HepG2 (cell line): ENCODE measurements around the gene MED23. TPM values are rescaled to one million over a fixed set of nuclear protein-coding genes. Genes with fewer than 3 reads are reported as not detected.

Source experiments
- AKAP8 ChIP-seq: sonication (generic); formaldehyde crosslinking; IDR thresholded peaks from 2 replicates; pipeline ENCODE4 v1.5.1; 2020; ENCODE audit warnings: mild to moderate bottlenecking, missing genetic modification reagents
- ARHGAP35 ChIP-seq: sonication (generic); formaldehyde crosslinking; IDR thresholded peaks from 2 replicates; pipeline ENCODE4 v1.9.0; 2022; ENCODE audit warnings: mild to moderate bottlenecking, inconsistent platforms, moderate library complexity, missing genetic modification reagents, borderline replicate concordance
- FOXK1 ChIP-seq: sonication (generic); formaldehyde crosslinking; IDR thresholded peaks from 2 replicates; pipeline ENCODE4 v1.4.0; 2020; ENCODE audit warnings: low read depth, missing genetic modification reagents, borderline replicate concordance
- GPN1 ChIP-seq: sonication (generic); formaldehyde crosslinking; IDR thresholded peaks from 2 replicates; pipeline ENCODE4 v1.5.1; 2020; ENCODE audit warnings: missing genetic modification reagents, borderline replicate concordance
- KAT2B ChIP-seq: fragments of 150-350 bp; IDR thresholded peaks from 2 replicates; pipeline ENCODE4 v1.6.1; 2014; ENCODE audit warnings: low read depth, low read length, borderline replicate concordance
- MIER2 ChIP-seq: IDR thresholded peaks from 2 replicates; pipeline ENCODE4 v1.6.1; 2016; ENCODE audit warnings: missing biosample characterization, missing genetic modification reagents
- NR1H2 ChIP-seq: sonication (generic); formaldehyde crosslinking; IDR thresholded peaks from 2 replicates; pipeline ENCODE4 v1.8.1; 2022; ENCODE audit warnings: low read depth, missing genetic modification reagents, borderline replicate concordance
- RXRB ChIP-seq: IDR thresholded peaks from 2 replicates; pipeline ENCODE4 v1.6.1; 2016; ENCODE audit warnings: borderline replicate concordance, missing genetic modification reagents, missing compliant biosample characterization
- SMYD3 ChIP-seq: sonication (generic); formaldehyde crosslinking; IDR thresholded peaks from 2 replicates; pipeline ENCODE4 v1.8.1; 2023; ENCODE audit warnings: mild to moderate bottlenecking, missing genetic modification reagents
- U2AF2 ChIP-seq: fragments of 200-400 bp; formaldehyde crosslinking; IDR thresholded peaks from 2 replicates; pipeline ENCODE4 v1.6.1; 2017; ENCODE audit warnings: low read depth, mild to moderate bottlenecking, low read length
- ZBTB40 ChIP-seq, 2 experiments: fragments of 450-650 bp in 1 of 2; sonication (generic) in 1 of 2; formaldehyde crosslinking in 1 of 2; IDR thresholded peaks; 2 replicates each; pipeline versions ENCODE4 v1.6.1 to v1.8.0; 2016 to 2022; ENCODE audit warnings: antibody characterized with exemption in 1 of 2, mild to moderate bottlenecking in 1 of 2, missing genetic modification reagents in 1 of 2
- ZNF549 ChIP-seq: sonication (generic); formaldehyde crosslinking; IDR thresholded peaks from 2 replicates; pipeline ENCODE4 v1.5.0; 2020; ENCODE audit warnings: missing genetic modification reagents
- ZNF558 ChIP-seq: sonication (generic); formaldehyde crosslinking; IDR thresholded peaks from 2 replicates; pipeline ENCODE4 v1.9.0; 2022; ENCODE audit warnings: mild to moderate bottlenecking, missing genetic modification reagents, borderline replicate concordance
- ZNF570 ChIP-seq: sonication (generic); formaldehyde crosslinking; IDR thresholded peaks from 2 replicates; pipeline ENCODE4 v1.4.0; 2020; ENCODE audit warnings: mild to moderate bottlenecking, missing genetic modification reagents, borderline replicate concordance
- ZNF784 ChIP-seq: sonication (generic); formaldehyde crosslinking; IDR thresholded peaks from 2 replicates; pipeline ENCODE4 v1.5.1; 2020; ENCODE audit warnings: missing genetic modification reagents, mild to moderate bottlenecking, borderline replicate concordance
- ZSCAN30 ChIP-seq: sonication (generic); formaldehyde crosslinking; IDR thresholded peaks from 2 replicates; pipeline ENCODE4 v1.5.0; 2020; ENCODE audit warnings: mild to moderate bottlenecking, missing genetic modification reagents
- ZSCAN9 ChIP-seq: IDR thresholded peaks from 2 replicates; pipeline ENCODE4 v1.6.1; 2016; ENCODE audit warnings: borderline replicate concordance
- polyA plus RNA-seq, 8 experiments: library from polyadenylated mRNA; depleted of rRNA in 3 of 8; stranded (reverse) in 7 of 8; unstranded in 1 of 8; fragments of >200 nt; fragmentation: Illumina TruSeq in 4 of 8; extraction: Trizol in 4 of 8; gene quantifications; 2 replicates each; pipeline versions ENCODE4 v1.2.1 to v1.2.3, GENCODE V29; 2011 to 2016; ENCODE audit warnings: low read depth in 4 of 8, missing spikeins in 1 of 8, mixed read lengths in 1 of 8; ENCODE audit not compliant: insufficient read depth in 1 of 8
- total RNA-seq, 5 experiments: library from RNA; depleted of rRNA; stranded (reverse); fragments of >200 nt; fragmentation: Illumina TruSeq; extraction: Trizol; gene quantifications; 2 replicates each; pipeline ENCODE4 v1.2.3, GENCODE V29; 2016; ENCODE audit warnings: low read depth in 1 of 5
- TF ChIP-seq, protein P1 (sequence below): IDR thresholded peaks from 2 replicates; pipeline ENCODE4 v1.6.1; 2016

The MED23 gene
- total and polyA plus RNA-seq, 2 of the 13 experiments (the other 11 are each of a cell fraction or from before 2014, with no cell fraction given): 34.9 to 50.5 TPM

DNA sequence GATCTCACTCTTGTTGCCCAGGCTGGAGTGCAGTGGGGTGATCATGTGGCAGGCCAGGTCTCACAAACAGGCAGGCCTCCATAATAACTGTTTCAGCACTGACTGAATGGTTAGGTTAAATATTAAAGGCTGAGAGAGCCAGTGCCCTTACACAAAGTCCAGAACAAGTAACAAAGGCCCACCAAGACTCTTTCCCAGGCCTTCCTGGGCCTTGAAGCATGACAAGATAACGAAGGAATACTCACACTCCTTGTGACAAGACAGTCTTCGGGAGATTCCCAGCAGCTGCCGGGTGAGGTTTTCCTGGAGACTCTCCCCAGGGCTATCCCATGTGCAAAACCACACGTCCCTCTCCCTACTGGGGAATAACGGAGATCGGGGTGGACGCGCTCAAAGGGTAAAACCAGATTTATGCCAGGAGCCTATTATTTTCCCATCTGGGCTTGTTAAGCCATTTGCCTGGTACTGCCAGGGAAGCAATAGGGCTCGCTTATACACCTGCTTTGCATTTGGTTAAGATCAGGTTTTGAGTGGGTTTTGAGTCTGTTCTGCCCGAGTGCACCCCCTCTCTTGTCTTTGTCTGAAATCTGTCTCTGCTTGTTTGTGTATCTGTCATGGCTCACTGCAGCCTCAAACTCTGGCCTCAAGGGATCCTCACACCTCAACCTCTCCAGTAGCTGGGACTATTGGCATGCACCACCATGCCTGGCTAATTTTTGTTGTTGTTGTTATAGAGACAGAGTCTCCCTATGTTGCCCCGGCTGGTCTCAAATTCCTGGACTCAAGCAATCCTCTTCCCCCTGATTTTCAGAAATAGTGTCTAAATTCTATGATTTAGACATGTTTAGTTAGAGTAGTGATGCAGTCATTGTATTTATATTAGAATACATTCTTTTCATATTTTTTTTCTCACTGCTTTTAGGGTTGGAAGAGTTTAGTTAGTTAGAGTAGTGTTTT lies 7.6 kb upstream of the MED23 start (continued):
- TF ChIP-seq KAT2B: no peak
- 0 out of 2 replicates have a peak, but pooled peaks have one; percentile 45 for TF ChIP-seq ZSCAN9 (CRISPR knock-in tag)
- peak; percentile 86 for TF ChIP-seq SMYD3
- no peak for TF ChIP-seq GPN1
- no peak for TF ChIP-seq U2AF2
- no peak; the same call in 1 of the 2 replicates for TF ChIP-seq RXRB
- no peak for TF ChIP-seq NR1H2 (CRISPR knock-in tag)
- TF ChIP-seq, protein P1, sequence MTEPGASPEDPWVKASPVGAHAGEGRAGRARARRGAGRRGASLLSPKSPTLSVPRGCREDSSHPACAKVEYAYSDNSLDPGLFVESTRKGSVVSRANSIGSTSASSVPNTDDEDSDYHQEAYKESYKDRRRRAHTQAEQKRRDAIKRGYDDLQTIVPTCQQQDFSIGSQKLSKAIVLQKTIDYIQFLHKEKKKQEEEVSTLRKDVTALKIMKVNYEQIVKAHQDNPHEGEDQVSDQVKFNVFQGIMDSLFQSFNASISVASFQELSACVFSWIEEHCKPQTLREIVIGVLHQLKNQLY (CRISPR knock-in tag): peak; percentile 31; the same call in 1 of the 2 replicates
- no peak for TF ChIP-seq ZNF549 (CRISPR knock-in tag)
- no peak for TF ChIP-seq ARHGAP35 (CRISPR knock-in tag)
- TF ChIP-seq ZBTB40 (IDR thresholded peaks at IDR 0.05): no peak
- peak; percentile 78; the same call in 1 of the 2 replicates for TF ChIP-seq ZBTB40 (CRISPR knock-in tag; IDR thresholded peaks at IDR 0.05)
- 0 out of 2 replicates have a peak, but pooled peaks have one; percentile 9 for TF ChIP-seq FOXK1
- TF ChIP-seq ZNF784 (CRISPR knock-in tag): 0 out of 2 replicates have a peak, but pooled peaks have one; percentile 18
- no peak for TF ChIP-seq AKAP8 (CRISPR knock-in tag)
- TF ChIP-seq MIER2 (CRISPR knock-in tag): peak; percentile 70
- TF ChIP-seq ZSCAN30 (CRISPR knock-in tag): no peak; the same call in 1 of the 2 replicates
- no peak for TF ChIP-seq ZNF558 (CRISPR knock-in tag)
- no peak for TF ChIP-seq ZNF570 (CRISPR knock-in tag)
